HG02642 (cell line): Measurements from ENCODE around the gene GNAZ.

Experiments used
- ATAC-seq: cut with Tn5 transposase; IDR thresholded peaks from one replicate; pipeline ENCODE4 v1.9.1; 2021; ENCODE audit warnings: mild to moderate bottlenecking; ENCODE audit not compliant: unreplicated experiment, poor library complexity

GNAZ gene

GRCh38 chr22:23063539-23064380, 6.6 kb upstream of the GNAZ start:
- no peak for ATAC-seq

DNA sequence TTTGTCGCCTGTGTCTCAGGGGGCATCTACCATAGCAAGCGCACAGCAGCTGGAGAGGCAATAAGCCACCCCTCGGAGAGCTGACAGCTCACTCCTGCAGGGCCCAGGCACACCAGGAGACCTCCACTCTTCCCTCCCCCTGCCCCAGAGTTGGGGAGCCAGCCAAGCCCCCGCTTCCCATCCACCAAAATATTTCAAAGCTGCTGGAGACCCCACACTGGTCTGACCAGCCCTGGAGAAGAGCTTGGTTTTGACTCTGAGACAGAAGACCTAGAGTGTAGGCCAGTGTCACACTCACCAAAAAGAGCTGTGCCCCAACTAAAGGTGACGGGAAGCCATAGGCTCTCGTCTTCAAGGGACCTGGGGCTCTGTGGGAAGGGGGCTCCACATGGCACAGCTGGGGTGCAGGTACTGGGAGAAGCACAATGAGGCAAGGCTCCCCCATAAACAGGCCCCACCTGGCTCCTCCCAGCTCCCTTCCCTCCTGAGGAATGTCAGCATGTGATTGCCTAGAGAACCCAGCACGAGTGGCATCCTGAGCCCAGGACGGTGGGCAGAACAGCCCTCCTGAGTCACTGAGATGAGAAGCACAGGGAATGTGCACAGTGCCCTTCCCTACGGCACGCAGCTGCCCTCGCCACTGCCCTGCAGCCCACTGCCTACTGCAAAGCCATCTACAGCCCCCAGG, 5.8 kb upstream of the GNAZ start:
- ATAC-seq, result no peak

GRCh38 chr22:23065069-23065451, 5.3 kb upstream of the GNAZ start:
- no peak for ATAC-seq

- ATAC-seq, result no peak
Observed at GRCh38 chr22:23065495-23066122, 4.7 kb upstream of the GNAZ start.

- ATAC-seq, result no peak
Observed at GRCh38 chr22:23066200-23067022, 3.9 kb upstream of the GNAZ start.

DNA sequence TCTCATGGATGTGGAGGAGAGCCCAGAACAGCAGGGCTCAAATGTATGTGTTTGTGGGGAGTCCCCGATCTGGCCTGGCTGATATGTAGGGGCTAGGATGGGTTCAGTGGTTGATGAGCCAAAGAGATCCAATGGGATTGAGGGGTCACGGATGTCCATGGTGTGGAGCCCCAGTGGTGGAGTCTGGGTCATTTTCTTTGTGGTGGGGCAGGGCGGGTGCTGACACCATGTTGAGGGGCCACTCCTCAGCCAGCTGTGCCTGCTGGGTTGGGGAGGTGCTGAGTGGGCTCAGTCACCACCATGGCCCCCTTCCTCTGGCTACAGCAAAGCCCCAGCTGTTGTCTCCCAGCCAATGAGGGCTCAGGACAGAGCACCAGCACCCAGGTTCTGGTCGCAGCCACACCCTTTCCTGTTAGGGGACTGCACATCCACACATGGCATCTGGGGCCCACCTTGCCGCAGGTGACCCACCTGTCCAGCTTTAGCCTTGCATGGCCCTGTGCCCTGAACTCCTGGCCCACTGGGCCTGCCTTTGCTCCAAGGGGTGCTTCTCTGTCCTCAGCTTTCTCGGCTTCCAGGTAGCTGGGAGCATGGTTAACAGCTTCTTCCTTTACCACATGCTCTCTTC, 3.2 kb upstream of the GNAZ start:
- no peak for ATAC-seq

DNA sequence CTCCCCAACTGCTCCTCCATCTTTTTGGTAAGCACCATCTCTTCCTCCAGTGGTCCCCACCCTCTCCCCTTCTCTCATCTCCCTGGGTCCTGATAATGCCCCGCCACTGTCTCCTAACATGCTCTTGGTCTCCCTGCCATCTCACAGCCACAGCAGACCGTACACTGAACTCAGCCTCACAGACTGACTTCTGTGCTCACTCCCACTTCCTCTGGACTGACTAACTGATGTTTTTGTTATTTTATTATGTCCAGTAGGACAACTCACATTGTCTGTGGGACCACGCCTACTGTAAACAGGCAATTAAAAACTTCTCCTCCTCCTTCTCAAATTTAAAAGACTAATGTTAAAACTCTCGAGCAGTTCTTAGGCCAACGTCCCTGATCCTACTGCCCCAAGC, 2.6 kb upstream of the GNAZ start:
- no peak for ATAC-seq

DNA sequence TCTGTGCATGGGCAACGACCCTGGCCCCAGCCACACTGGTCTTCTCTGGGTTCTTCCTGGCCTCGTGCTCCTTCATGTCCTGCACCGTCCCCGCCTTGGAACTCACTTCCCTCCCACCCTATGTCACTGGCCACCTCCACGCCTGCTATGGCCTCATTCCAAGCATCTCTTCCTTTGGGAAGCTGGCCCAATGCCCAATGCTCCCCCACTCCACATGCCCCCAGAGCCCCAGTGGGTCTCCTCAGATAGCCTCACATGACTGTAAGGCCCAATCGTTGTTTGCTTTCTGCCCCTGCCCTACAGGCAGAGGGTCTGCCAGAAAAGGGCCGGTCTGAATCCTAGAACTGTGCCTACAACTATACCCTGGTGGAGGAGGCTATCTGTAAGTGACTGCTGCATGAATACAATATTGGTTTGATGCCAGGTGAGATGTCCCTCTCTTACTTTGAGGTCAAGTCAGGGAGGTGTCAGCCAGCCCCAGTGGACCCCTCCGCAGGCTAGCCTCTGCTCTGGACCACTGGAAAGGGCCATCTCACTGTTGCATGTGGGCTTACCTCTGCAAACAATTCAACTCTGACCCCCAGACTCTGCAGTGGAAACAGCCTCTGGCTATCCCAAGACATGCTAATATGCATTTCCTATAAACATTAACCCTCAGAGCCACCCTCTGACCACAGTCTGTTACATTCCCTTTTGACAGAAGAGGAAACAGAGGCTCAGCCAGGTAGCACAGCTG, 2.1 kb upstream of the GNAZ start:
- ATAC-seq, result no peak

DNA sequence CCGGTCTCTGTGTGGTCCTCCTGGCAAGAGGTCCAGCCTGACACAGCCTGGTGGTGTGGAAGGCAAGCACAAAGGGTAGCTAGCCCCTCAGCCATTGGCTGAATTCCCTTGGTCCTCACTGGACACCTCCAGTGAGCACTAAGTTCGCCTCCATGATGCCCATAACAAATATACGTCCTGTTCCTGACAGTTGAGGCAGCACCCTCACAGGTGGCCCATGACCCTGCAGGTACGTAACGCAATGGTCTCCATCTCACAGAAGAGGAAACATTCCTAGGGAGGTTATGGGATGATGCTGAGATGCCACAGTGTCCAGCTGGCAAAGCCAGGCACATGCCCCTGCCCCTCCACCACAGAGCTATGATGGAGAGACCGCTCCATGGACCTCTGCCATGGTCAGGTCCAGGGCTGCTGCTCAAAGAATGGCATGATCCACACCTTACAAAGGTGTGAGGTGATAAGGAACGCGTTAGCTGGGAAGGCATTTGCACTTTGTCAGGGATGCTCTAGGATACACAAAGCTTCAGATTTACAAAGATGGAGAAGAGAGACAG, 1.4 kb upstream of the GNAZ start:
- ATAC-seq, result no peak

- peak; percentile 84 for ATAC-seq
Observed at GRCh38 chr22:23069502-23070357, 589 bp upstream of the GNAZ start.

- ATAC-seq, result no peak
Observed at GRCh38 chr22:23071230-23072076, 1.1 kb downstream of the GNAZ start.

DNA sequence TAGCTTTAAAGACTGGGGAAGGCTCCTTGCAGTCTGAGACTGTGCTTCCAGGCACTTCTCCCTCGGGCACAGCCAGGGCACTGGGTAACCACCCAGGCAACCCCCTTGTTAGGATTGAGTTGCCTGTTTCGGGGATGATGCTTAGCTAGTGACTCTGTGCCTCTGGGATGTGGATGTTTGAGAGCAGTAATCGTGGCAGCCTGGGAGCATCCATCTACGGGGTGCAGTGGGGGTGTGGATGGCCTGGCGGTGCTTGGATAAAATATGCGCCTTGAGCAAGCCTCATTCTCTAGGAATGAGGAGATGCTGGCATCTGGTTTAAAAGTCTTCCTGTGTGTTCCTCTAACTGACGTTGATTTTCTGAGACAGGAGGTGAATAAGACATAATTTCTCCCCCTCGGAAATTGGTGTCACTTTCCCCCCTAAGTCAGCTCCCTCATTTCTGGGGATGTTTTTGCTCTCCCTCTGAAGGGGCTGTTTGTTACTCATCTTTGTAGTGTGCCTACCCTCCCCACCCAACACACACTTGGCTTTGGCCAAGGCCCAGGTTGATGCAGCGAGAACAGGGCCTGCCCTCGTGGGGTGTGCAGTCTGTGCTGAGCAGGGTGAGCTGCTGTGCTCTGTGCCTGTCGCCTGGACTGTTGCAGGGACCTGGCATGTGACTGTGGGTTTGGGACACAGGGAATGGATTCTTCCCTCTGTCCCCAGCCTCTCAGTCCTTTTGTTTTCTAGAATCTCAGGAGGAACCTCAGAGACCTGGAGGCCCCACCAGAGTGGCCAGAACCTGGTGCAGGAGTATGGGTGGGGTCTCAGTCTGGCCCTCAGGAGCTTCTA, 2.0 kb downstream of the GNAZ start:
- ATAC-seq, result no peak

- ATAC-seq, result no peak
Observed at GRCh38 chr22:23072911-23073491, 2.7 kb downstream of the GNAZ start.

GRCh38 chr22:23073526-23074229, 3.4 kb downstream of the GNAZ start:
- ATAC-seq, result no peak

DNA sequence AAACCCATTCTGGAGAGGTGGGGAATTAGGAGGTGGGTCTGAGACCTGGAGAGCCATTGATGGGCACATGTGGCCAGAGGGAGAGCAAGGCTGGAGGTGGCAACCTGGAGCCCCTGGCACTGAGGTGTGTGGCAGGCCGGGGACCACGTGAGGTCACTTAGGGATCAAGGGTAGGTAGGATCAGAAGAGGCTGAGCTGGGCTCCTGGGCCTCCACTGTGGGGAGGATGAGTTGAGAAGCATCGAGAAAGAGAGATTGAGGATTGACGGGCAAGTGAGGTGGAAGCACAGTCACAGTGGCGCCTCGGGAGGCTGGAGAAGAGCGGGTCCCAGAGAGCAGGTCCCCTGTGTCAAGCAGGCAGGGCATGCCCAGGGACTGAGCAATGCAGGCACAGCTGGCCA, 4.1 kb downstream of the GNAZ start:
- no peak for ATAC-seq

DNA sequence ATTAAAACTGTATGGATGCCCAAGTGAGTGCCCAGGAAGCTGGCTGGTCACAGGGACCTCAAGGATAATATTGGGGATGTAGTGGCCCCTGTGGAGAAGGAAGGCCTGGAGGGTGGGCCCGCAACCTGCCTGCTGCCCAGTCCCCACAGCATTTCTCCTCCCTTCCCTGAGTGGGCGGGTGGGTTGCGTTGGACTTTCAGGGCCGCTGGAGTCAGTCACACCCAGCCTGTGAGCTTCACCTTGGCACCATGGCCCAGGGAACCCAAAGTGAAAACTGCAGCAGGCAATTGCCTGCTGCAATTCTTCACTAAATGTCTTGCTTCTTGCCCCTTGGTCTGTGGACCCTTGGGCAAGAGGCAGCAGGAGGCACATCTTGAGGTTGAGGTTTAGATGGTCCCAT, 4.7 kb downstream of the GNAZ start:
- ATAC-seq, result no peak
